Measurements from ENCODE around the gene NIPAL1.
"Not testable (repeated sequence)": the region's sequence is repeated elsewhere in the genome, so short reads cannot be mapped to it uniquely, and the experiment has no call there.

NIPAL1 gene

GRCh38 chr4:48016141-48017107 is at the start of gene NIPAL1, which contains the start of gene CNGA1:
Gene NIPAL1, plus strand, starts transcription at chr4:48016772. Its CDS starts 68 bp downstream, at chr4:48016840.
Gene CNGA1, minus strand, starts transcription at chr4:48016681. Its CDS starts 63,992 bp downstream, at chr4:47952689.
- DNase-seq (ENCODE audit: low read depth in 2 of 2), result peak; percentile 34 to 40

- DNase-seq (ENCODE audit: low read depth in 2 of 2), result no peak
Measured at GRCh38 chr4:47968847-47969246, 47.7 kb upstream of the NIPAL1 start.

- DNase-seq (ENCODE audit: low read depth in 2 of 2), result no peak
Measured at GRCh38 chr4:47972181-47972580, 44.4 kb upstream of the NIPAL1 start.

DNA sequence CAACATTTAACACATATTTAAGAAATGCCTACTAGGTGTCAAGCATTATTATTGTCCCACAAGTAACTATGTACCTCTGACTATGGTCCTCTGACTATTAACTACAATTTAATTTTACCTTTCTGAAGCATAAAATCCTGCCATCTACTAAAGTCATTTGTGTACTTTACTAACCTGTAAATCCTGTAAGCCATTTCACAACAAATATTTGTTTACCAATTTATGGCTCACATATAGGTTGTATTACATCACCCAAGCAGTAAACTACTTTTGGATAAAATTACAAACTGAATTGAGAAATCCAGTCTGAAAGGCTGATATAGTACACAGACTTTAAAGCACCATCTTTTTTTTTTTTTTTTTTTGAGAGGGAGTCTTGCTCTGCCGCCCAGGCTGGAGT is 43.9 kb upstream of the NIPAL1 start:
- no peak for DNase-seq (ENCODE audit: low read depth in 2 of 2)

DNA sequence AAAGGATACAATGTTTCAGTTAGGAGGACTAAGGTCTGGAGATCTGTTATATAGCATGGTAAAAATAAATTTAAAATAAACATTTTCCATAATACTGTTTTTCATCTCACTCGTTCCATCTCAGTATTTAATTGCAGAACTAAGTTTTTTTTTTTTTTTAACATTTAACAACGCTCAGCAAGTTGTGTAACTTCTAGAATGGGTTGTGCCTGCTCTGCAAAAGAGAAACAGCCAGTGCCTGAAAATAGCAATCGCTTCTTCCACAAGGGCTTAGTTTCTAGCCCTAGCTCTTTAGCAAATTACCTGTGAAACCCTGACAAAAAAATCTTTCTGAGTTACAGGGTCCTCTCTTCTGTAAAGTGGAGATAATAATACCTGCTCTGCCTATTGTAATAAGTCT is 42.0 kb upstream of the NIPAL1 start:
- no peak for DNase-seq (ENCODE audit: low read depth in 2 of 2)

DNA sequence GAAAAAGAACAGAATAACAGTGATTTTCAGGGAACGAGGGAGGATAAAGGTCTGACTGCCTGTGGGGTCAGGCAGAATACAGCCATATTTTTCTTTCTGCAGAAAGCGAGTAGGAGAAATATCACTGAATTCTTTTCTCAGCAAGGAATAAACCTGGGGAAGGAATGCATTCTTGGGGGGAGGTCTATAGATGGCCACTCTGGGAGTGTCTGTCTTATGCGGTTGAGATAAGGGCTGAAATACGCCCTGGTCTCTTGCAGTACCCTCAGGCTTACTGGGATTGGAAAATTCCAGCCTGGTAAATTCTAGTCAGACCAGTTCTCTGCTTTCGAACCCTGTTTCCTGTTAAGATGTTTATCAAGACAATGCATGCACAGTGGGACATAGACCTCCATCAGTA is 26.4 kb upstream of the NIPAL1 start:
- no peak for DNase-seq (ENCODE audit: low read depth in 2 of 2)

- DNase-seq (ENCODE audit: low read depth in 2 of 2), result not testable (repeated sequence)
Measured at GRCh38 chr4:47992475-47992874, 24.1 kb upstream of the NIPAL1 start.

GRCh38 chr4:47996021-47996420 is 20.6 kb upstream of the NIPAL1 start:
- DNase-seq (ENCODE audit: low read depth in 2 of 2), result no peak

DNA sequence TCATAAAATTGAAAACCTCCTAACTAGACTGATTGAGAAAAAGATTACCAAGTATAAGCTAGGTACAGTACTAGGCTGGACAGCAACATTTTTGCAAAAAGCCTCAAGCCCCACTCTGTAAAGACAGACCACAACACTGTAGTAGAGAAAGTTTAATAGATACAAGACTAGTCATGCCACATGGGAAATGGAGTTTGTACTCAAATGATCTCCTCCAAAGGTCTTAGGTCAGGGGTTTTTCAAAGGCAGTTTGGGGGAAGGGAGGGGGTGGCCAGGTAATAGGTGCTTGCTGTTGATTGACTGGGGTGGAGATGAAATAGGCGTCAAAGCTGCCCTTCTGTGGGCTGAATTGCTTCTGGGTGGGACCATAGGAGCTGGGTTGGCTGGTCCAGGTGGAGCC is 14.3 kb upstream of the NIPAL1 start:
- DNase-seq (ENCODE audit: low read depth in 2 of 2), result no peak

- DNase-seq (ENCODE audit: low read depth in 2 of 2), result not testable (repeated sequence)
Measured at GRCh38 chr4:48003568-48003967, 13.0 kb upstream of the NIPAL1 start.

DNA sequence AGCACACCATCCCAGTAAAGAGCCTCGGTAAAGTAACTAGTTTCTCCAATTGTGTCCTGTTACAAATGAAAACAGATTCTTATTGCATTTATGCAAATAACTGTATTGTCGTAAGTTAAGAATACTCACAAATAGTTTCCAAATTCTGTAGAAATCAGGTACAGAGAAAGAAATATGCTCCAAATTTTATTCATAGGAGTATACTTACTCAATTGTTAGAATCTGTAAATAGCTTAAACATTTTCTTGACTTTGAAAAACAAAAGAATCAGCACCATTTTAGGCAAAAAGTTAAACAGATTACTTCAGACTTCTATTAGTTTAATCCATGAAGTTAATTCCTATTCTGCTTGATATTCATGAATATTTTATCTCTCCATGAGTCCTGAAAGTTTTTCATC is 10.8 kb upstream of the NIPAL1 start:
- no peak for DNase-seq (ENCODE audit: low read depth in 2 of 2)

DNA sequence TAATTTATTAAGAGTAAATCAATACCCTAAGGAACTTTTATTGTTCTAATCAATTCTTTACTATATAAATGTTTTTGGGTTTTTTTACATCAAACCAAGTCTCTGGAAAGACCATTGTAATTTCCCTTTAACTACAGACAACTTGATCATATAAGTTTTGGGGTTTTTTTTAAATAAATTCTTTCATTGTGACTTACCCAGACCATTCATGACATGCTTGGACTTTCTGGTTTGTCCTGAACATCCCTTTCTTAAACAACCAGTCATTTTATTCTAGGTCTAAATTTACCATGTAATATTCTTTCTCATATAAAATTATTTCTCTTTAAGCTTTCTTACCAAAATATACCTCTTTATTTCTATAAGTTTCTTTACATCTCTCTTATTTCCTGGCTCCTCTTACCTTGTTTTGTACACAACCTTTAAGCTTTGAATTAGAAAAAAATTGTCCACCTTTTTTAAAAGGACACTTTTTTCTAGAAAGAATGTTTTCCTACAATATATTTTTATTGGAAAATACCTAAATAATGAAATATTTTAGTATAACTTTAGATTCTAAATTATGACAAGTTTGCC is 8.5 kb upstream of the NIPAL1 start:
- DNase-seq (ENCODE audit: low read depth in 2 of 2), result no peak

DNA sequence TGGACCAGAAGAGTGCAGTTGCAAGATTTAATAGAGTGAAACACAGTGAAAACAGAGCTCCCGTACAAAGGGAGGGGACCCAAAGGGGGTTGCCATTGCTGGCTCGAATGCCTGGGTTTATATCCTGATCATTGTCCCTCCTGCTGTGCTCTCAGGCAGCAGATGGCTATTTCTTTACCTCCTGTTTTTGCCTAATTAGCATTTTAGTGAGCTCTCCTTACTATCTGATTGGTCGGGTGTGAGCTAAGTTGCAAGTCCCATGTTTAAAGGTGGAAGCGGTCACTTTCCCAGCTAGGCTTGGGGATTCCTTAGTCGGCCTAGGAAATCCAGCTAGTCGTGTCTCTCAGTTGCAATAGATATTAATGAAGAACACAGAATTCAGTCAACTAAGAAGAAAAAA is 5.7 kb upstream of the NIPAL1 start:
- not testable (repeated sequence) for DNase-seq (ENCODE audit: low read depth in 2 of 2)

DNA sequence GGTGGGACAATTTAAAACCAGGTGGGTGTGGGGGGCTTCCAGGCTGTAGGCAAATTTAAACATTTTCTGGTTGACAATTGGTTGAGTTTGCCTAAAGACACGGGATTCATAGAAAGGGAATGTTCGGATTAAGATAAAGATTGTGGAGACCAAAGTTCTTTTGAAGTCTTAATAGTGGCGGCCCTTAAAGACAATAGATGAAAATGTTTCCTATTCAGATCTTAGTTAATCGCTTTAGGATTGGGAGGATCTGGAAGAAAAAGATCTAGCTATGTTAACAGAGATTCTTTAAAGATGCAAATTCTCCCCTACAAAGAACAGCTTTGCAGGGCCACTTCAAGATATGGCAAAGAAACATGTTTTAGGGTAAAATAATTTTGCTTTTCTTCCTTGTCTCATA is 4.8 kb upstream of the NIPAL1 start:
- DNase-seq (ENCODE audit: low read depth in 2 of 2), result no peak

GRCh38 chr4:48012824-48013223 is 3.7 kb upstream of the NIPAL1 start:
- no peak for DNase-seq (ENCODE audit: low read depth in 2 of 2)

- DNase-seq (ENCODE audit: low read depth in 2 of 2), result no peak
Measured at GRCh38 chr4:48015216-48015615, 1.4 kb upstream of the NIPAL1 start.

DNA sequence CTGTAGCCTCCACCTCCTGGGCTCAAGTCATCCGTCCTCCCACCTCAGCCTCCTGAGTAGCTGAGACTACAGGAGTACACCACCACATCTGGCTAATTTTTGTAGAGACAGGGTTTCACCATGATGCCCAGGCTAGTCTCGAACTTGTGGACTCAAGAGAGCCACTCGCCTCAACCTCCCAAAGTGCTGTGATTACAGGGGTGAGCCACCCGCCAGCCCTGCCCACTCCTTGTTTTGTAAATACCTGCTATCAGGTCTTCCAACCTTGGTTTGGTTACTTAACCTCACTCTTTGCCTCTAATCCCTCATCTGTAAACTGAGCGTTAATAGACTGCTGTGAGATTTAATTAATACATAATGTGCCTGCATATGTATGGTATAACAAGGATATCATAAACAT is 894 bp upstream of the NIPAL1 start:
- no peak for DNase-seq (ENCODE audit: low read depth in 2 of 2)

- DNase-seq (ENCODE audit: low read depth in 2 of 2), result peak; percentile 17 to 26
Measured at GRCh38 chr4:48017108-48017571, 568 bp downstream of the NIPAL1 start.

- no peak for DNase-seq (ENCODE audit: low read depth in 2 of 2)
Measured at GRCh38 chr4:48018112-48018511, 1.5 kb downstream of the NIPAL1 start.

DNA sequence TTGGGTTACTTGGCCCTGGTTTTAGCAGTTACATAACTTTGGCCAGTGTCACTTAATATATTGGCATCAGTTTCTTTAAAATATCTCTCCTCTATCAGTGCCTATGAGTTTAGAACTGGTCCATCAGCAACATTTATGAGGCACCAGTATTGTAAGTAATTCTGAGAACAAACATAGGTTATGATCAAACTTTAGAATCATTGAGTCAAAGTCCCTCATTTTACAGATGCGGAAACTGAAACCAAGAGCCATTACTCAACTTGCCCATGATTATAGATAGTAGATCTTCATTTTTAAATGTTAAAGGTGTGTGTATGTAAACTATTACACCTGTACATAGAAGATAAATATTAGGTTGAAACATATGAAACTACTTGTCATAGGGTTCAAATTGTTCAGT is 4.5 kb downstream of the NIPAL1 start:
- DNase-seq (ENCODE audit: low read depth in 2 of 2), result no peak

DNA sequence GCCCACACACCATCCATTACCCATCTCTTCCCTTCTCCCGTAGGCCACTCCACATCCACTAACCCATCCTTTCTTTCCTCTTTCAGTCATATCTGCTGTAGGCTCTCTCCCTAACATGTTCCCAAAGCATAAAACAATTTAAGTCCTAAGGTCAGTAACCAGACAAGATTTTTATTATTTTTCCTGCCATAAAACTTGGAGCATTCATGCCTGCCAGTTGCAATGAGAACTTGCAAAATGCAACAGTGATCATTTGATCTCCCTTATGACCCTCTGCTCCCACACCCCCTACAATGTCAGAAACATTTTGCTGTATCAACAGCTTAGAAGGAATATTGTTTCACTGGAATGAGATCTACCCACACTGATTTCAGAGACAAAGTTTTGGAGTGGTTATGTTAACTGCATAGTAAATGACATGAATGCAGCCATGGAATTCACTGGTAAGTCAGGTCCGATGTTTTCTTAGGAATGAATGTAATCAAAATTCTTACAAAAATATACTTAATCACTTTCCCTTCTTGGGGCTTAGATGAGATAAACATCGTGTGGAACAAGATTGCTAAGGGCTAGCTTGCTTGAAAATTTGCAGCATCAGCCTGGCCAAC is 5.7 kb downstream of the NIPAL1 start:
- DNase-seq (ENCODE audit: low read depth in 2 of 2), result no peak

GRCh38 chr4:48024522-48024921 is 8.0 kb downstream of the NIPAL1 start:
- no peak for DNase-seq (ENCODE audit: low read depth in 2 of 2)

DNA sequence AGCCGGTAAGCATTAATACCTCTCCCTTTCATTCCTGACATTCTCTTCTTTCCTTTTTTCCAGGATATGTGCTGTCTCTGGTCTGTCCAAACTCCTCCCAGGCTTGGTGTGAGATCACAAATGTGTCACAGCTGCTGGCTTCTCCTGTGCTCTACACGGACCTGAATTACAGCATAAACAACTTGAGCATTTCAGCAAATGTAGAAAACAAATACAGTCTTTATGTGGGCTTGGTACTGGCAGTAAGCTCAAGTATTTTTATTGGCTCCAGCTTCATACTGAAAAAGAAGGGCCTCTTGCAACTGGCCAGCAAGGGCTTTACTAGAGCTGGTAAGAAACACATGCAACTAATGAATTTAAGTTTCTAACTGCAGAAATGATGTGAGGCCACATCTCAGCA is 8.4 kb downstream of the NIPAL1 start:
- no peak for DNase-seq (ENCODE audit: low read depth in 2 of 2)
